ENCODE results near the gene FSCN2.

DNA sequence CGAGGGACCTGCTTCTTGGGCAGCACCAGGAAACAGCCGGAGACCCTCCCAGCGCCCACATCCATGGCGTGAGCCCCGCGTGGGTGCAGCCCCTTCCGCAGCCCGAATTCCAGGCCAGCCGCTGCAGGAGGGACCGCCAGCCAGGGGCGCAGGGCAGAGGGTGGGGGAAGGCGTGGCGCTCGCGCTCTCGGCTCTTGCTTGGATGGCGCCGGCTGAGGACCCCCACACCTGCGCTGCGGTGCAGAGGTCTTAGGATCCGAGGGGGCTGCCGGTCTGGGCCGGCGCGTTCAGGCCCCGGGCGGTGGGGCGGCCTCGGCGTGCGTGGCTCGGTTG, 44.3 kb upstream of the FSCN2 start:
- TF ChIP-seq, protein P1, sequence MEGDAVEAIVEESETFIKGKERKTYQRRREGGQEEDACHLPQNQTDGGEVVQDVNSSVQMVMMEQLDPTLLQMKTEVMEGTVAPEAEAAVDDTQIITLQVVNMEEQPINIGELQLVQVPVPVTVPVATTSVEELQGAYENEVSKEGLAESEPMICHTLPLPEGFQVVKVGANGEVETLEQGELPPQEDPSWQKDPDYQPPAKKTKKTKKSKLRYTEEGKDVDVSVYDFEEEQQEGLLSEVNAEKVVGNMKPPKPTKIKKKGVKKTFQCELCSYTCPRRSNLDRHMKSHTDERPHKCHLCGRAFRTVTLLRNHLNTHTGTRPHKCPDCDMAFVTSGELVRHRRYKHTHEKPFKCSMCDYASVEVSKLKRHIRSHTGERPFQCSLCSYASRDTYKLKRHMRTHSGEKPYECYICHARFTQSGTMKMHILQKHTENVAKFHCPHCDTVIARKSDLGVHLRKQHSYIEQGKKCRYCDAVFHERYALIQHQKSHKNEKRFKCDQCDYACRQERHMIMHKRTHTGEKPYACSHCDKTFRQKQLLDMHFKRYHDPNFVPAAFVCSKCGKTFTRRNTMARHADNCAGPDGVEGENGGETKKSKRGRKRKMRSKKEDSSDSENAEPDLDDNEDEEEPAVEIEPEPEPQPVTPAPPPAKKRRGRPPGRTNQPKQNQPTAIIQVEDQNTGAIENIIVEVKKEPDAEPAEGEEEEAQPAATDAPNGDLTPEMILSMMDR (IDR thresholded peaks at IDR 0.05): no peak
- TF ChIP-seq POLR2A (IDR thresholded peaks at IDR 0.05): no peak
